Gastrocnemius medialis (tissue), 4 donors: ENCODE measurements around the gene ATXN10. TPM values are rescaled to one million over a fixed set of nuclear protein-coding genes. Genes with fewer than 3 reads are reported as not detected.

Experiments used
- ATAC-seq, 2 donors: fragments of 150-250 bp; one replicate each; pipeline ENCODE4 v1.9.1; 2016
- DNase-seq, 2 donors: peaks; one replicate each; pipeline ENCODE4 v3.0.0-alpha.2; 2019
- H3K27ac ChIP-seq, 4 donors: fragments of 200-600 bp; sonication (generic); 1 replicate in 1 of 4; 2 replicates in 3 of 4; pipeline ENCODE4 v1.5.1; 2016 to 2018; ENCODE audit warnings: mild to moderate bottlenecking in 2 of 4, moderate library complexity in 1 of 4
- H3K27me3 ChIP-seq, 3 donors: fragments of 200-600 bp; sonication (generic) in 2 of 3; 1 replicate in 1 of 3; 2 replicates in 2 of 3; pipeline versions ENCODE4 v1.5.1 to v1.6.0; 2016 to 2019; ENCODE audit warnings: mild to moderate bottlenecking in 1 of 3, moderate library complexity in 1 of 3
- H3K36me3 ChIP-seq, 2 donors: fragments of 200-600 bp; sonication (generic) in 1 of 2; one replicate each; pipeline ENCODE4 v1.5.1; 2017 to 2018
- H3K4me1 ChIP-seq, 2 donors: fragments of 200-600 bp; sonication (generic) in 1 of 2; one replicate each; pipeline ENCODE4 v1.5.1; 2016 to 2017; ENCODE audit warnings: mild to moderate bottlenecking in 2 of 2
- H3K4me3 ChIP-seq, 4 donors: fragments of 200-600 bp; sonication (generic) in 3 of 4; 1 replicate in 1 of 4; 2 replicates in 3 of 4; pipeline ENCODE4 v1.5.1; 2016 to 2019; ENCODE audit warnings: mild to moderate bottlenecking in 2 of 4
- H3K9me3 ChIP-seq, 3 donors: fragments of 200-600 bp; sonication (generic) in 2 of 3; 1 replicate in 1 of 3; 2 replicates in 2 of 3; pipeline ENCODE4 v1.5.1; 2016 to 2019
- POLR2A ChIP-seq, 2 donors: fragments of 450-650 bp; IDR thresholded peaks; one replicate each; pipeline ENCODE4 v1.6.1; 2017; ENCODE audit warnings: antibody characterized with exemption in 2 of 2, mild to moderate bottlenecking in 2 of 2, moderate library complexity in 2 of 2
- in situ Hi-C, 4 donors: fragments of 200-750 bp; cut with MboI; loops; one replicate each; pipeline versions ENCODE4 v1.15.0 to v1.8.0; 2017; ENCODE audit warnings: low sequenced_read_pairs in 4 of 4
- intact Hi-C: fragments of 100-400 bp; cut with DNase I; formaldehyde crosslinking; loops from one replicate; pipeline ENCODE4 v1.15.1; 2023; ENCODE audit warnings: low total_unique reads
- total RNA-seq, 4 donors: library from RNA; depleted of rRNA; stranded (reverse); fragments of >200 nt; gene quantifications; one replicate each; pipeline versions ENCODE4 v1.1.0 to v1.2.3, GENCODE V29; 2016
- TF ChIP-seq, protein P1 (sequence below), 5 experiments: fragments of 450-650 bp in 3 of 5; fragments of 200-600 bp in 2 of 5; sonication (generic) in 2 of 5; IDR thresholded peaks in 4 of 5; conservative IDR thresholded peaks in 1 of 5; 1 replicate in 4 of 5; 2 replicates in 1 of 5; pipeline ENCODE4 v1.5.1; 2016 to 2019; ENCODE audit warnings: antibody characterized with exemption in 5 of 5, mild to moderate bottlenecking in 3 of 5, moderate library complexity in 3 of 5

Gene ATXN10
- total RNA-seq, 4 donors from 2014 or later: 52.9 to 98.9 (median 78.5) TPM

DNA sequence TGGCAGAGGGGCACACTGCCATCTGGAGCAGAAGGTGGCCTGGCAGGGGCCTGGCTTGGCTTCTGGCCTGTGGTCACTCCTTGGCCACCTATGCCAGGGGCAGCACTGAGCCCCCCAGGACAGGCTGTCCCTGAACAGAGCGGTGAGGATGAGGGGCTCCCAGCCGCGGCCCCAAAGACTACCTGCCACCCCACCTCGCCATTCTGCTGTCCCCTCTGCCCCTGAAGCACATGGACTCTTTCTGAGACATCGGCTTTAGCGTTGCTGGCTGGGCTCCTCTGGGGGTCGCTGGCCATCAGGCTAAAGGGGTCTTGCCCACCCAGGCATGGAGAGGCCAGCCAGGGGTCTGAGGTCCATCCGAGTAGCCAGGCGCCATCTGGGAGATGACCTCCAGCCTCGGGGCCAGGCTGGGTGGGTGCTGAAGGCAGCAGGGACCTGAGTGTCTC lies 217.5 kb downstream of the ATXN10 start:
- Histone ChIP-seq H3K4me1 (no peaks in the 10 kb centered on the region), H3K27me3 (peaks cover 28 to 58% (median 28%) of the 10 kb centered on the region in 3 donors), H3K36me3 (no peaks in the 10 kb centered on the region), H3K9me3 (no peaks in the 10 kb centered on the region), H3K27ac (no peak overlapping the region), H3K4me3 (no peak overlapping the region)
- intact Hi-C loops (no loop called here), in situ Hi-C loops (no loop called here)
- TF ChIP-seq, protein P1, sequence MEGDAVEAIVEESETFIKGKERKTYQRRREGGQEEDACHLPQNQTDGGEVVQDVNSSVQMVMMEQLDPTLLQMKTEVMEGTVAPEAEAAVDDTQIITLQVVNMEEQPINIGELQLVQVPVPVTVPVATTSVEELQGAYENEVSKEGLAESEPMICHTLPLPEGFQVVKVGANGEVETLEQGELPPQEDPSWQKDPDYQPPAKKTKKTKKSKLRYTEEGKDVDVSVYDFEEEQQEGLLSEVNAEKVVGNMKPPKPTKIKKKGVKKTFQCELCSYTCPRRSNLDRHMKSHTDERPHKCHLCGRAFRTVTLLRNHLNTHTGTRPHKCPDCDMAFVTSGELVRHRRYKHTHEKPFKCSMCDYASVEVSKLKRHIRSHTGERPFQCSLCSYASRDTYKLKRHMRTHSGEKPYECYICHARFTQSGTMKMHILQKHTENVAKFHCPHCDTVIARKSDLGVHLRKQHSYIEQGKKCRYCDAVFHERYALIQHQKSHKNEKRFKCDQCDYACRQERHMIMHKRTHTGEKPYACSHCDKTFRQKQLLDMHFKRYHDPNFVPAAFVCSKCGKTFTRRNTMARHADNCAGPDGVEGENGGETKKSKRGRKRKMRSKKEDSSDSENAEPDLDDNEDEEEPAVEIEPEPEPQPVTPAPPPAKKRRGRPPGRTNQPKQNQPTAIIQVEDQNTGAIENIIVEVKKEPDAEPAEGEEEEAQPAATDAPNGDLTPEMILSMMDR (IDR thresholded peaks at IDR 0.05 in 4 of 5, conservative IDR thresholded peaks at IDR 0.05 in 1 of 5): no peak
- TF ChIP-seq POLR2A (IDR thresholded peaks at IDR 0.05): no peak
- DNase-seq (no peak), ATAC-seq (no peak)

DNA sequence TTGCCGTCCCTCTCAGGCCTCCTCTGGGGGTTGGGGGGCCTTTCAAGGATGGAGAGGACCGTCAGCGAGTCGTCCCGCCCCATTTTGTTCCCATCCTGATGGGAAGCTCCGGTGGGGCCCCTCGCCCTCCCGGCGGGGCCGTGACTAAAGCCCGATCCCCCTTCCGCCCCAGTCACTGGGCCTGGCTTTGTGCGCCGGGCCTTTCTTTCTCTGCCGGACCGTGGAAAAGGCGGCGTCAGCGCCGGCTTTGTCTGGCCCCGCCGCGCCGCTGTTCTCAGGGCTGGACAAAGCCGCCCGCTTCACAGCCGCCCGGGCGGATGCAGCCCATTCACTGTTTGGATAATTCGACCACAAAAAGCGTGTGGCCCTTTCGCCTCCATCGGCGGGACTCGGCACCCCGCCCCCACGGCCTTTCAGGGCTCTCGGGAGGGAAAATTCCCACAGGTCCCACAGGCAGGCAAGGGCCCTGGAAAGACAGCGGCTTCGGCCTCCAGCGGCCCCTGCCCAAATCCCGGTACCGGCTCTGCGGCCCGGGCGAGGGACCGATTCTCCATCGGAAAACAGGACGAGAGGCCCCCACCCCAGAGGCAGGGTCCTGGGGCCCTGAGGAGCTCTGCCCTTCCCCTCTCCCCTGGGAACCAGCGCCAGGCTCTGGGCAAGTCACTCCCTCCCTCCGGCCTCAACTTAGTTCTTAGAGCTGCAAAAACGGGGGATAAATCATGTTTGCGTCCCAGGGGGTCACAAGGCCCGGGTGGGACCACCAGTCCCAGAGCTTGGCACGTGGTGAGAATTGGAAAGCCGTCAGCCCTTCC lies 218.1 kb downstream of the ATXN10 start:
- ATAC-seq (no peak), DNase-seq (no peak)
- H3K27me3 ChIP-seq: peaks cover 23 to 52% (median 27%) of the 10 kb centered on the region in 3 donors
- H3K27ac ChIP-seq: no peak overlapping the region
- in situ Hi-C loops: no loop called here
- no peaks in the 10 kb centered on the region for H3K4me1 ChIP-seq
- no peaks in the 10 kb centered on the region for H3K9me3 ChIP-seq
- intact Hi-C loops: no loop called here
- H3K4me3 ChIP-seq: no peak overlapping the region
- TF ChIP-seq, protein P1 (IDR thresholded peaks at IDR 0.05 in 4 of 5, conservative IDR thresholded peaks at IDR 0.05 in 1 of 5): no peak
- TF ChIP-seq POLR2A (IDR thresholded peaks at IDR 0.05): no peak
- H3K36me3 ChIP-seq: no peaks in the 10 kb centered on the region

- in situ Hi-C loops (no loop called here), intact Hi-C loops (no loop called here)
- no peak for DNase-seq
- no peak for ATAC-seq
- no peaks in the 10 kb centered on the region for H3K4me1 ChIP-seq
- no peak overlapping the region for H3K27ac ChIP-seq
- H3K4me3 ChIP-seq: no peak overlapping the region
- H3K27me3 ChIP-seq: peaks cover 23 to 47% (median 27%) of the 10 kb centered on the region in 3 donors
- H3K9me3 ChIP-seq: no peaks in the 10 kb centered on the region
- no peaks in the 10 kb centered on the region for H3K36me3 ChIP-seq
- TF ChIP-seq, protein P1 (IDR thresholded peaks at IDR 0.05 in 4 of 5, conservative IDR thresholded peaks at IDR 0.05 in 1 of 5): no peak
- TF ChIP-seq POLR2A (IDR thresholded peaks at IDR 0.05): no peak
Measured at GRCh38 chr22:45890351-45890635, 218.7 kb downstream of the ATXN10 start.

- no peak for DNase-seq
- Histone ChIP-seq H3K27ac (no peak overlapping the region), H3K4me1 (no peaks in the 10 kb centered on the region), H3K36me3 (no peaks in the 10 kb centered on the region), H3K27me3 (peaks cover 23 to 40% (median 27%) of the 10 kb centered on the region in 3 donors), H3K4me3 (no peak overlapping the region), H3K9me3 (no peaks in the 10 kb centered on the region)
- TF ChIP-seq, protein P1 (IDR thresholded peaks at IDR 0.05 in 4 of 5, conservative IDR thresholded peaks at IDR 0.05 in 1 of 5): no peak
- TF ChIP-seq POLR2A (IDR thresholded peaks at IDR 0.05): no peak
- intact Hi-C loops (no loop called here), in situ Hi-C loops (no loop called here)
- no peak for ATAC-seq
Measured at GRCh38 chr22:45891021-45891421, 219.4 kb downstream of the ATXN10 start.
